OCI-LY1 (cell line): ENCODE data around the gene CLP1.
"Not testable (repeated sequence)": the region's sequence is repeated elsewhere in the genome, so short reads cannot be mapped to it uniquely, and the experiment has no call there.

Experiments used
- H2AFZ ChIP-seq: fragments of 200-600 bp; sonication (generic), shearing (Covaris generic); 2 replicates; pipeline ENCODE4 v1.6.0; 2014; ENCODE audit warnings: antibody characterized with exemption, mild to moderate bottlenecking, low read length
- H3F3A ChIP-seq: fragments of 200-600 bp; sonication (generic), shearing (Covaris generic); 2 replicates; pipeline ENCODE4 v1.6.0; 2014; ENCODE audit warnings: mild to moderate bottlenecking, antibody characterized with exemption, low read length, moderate library complexity; ENCODE audit not compliant: insufficient read depth
- H3K27ac ChIP-seq: fragments of 200-600 bp; sonication (generic); 2 replicates; pipeline ENCODE4 v1.5.1; 2014; ENCODE audit warnings: low read length, mixed run types, mild to moderate bottlenecking, low read depth; ENCODE audit not compliant: poor library complexity, severe bottlenecking
- H3K27me3 ChIP-seq: fragments of 200-600 bp; sonication (generic); 2 replicates; pipeline ENCODE4 v1.6.0; 2014; ENCODE audit warnings: antibody characterized with exemption, mild to moderate bottlenecking, low read length, moderate library complexity; ENCODE audit not compliant: insufficient read depth
- H3K36me3 ChIP-seq: fragments of 200-600 bp; sonication (generic); 2 replicates; pipeline ENCODE4 v1.6.1; 2014; ENCODE audit warnings: mild to moderate bottlenecking, antibody characterized with exemption, low read length, moderate library complexity, mixed read lengths; ENCODE audit not compliant: insufficient read depth
- H3K4me1 ChIP-seq: fragments of 200-600 bp; sonication (generic); 2 replicates; pipeline ENCODE4 v1.5.1; 2014; ENCODE audit warnings: mild to moderate bottlenecking, low read length, moderate library complexity; ENCODE audit not compliant: insufficient read depth, severe bottlenecking
- H3K4me2 ChIP-seq: fragments of 200-600 bp; sonication (generic), shearing (Covaris generic); 2 replicates; pipeline ENCODE4 v1.6.1; 2014; ENCODE audit warnings: low read length
- H3K4me3 ChIP-seq: fragments of 200-600 bp; sonication (generic); 2 replicates; pipeline ENCODE4 v1.5.1; 2014; ENCODE audit warnings: low read length, low read depth, mild to moderate bottlenecking, mixed read lengths; ENCODE audit not compliant: poor library complexity, severe bottlenecking
- H3K79me2 ChIP-seq: fragments of 200-600 bp; shearing (Covaris generic); 2 replicates; pipeline ENCODE4 v1.6.1; 2016; ENCODE audit warnings: mixed run types, low read length, mixed read lengths; ENCODE audit not compliant: insufficient read depth
- H3K9ac ChIP-seq: fragments of 200-600 bp; sonication (generic), shearing (Covaris generic); 2 replicates; pipeline ENCODE4 v1.6.1; 2014; ENCODE audit warnings: mild to moderate bottlenecking, low read length, mixed read lengths
- H3K9me2 ChIP-seq: fragments of 200-600 bp; sonication (generic), shearing (Covaris generic); 2 replicates; pipeline ENCODE4 v1.6.1; 2014; ENCODE audit warnings: low read depth, mild to moderate bottlenecking, low read length, mixed read lengths
- H3K9me3 ChIP-seq: fragments of 200-600 bp; shearing (Covaris generic); 2 replicates; pipeline ENCODE4 v1.6.1; 2014; ENCODE audit warnings: low read length, mixed read lengths
- H4K20me1 ChIP-seq: fragments of 200-600 bp; sonication (generic), shearing (Covaris generic); 2 replicates; pipeline ENCODE4 v1.6.0; 2016; ENCODE audit warnings: mild to moderate bottlenecking, low read length; ENCODE audit not compliant: insufficient read depth
- EZH2 ChIP-seq: fragments of 200-600 bp; sonication (generic), shearing (Covaris generic); IDR thresholded peaks from 2 replicates; pipeline ENCODE4 v1.8.0; 2017; ENCODE audit warnings: borderline replicate concordance, mixed run types, mild to moderate bottlenecking, antibody characterized with exemption, low read length, moderate library complexity, mixed read lengths
- TF ChIP-seq, protein P1 (sequence below): fragments of 200-600 bp; sonication (generic), shearing (Covaris generic); IDR thresholded peaks from 2 replicates; pipeline ENCODE4 v1.5.1; 2017; ENCODE audit warnings: mild to moderate bottlenecking, antibody characterized with exemption, low read length, moderate library complexity, mixed read lengths

The CLP1 gene

GRCh38 chr11:57703341-57703740 lies 45.8 kb downstream of the CLP1 start:
- H3F3A ChIP-seq: no peaks in the 10 kb centered on the region
- TF ChIP-seq, protein P1, sequence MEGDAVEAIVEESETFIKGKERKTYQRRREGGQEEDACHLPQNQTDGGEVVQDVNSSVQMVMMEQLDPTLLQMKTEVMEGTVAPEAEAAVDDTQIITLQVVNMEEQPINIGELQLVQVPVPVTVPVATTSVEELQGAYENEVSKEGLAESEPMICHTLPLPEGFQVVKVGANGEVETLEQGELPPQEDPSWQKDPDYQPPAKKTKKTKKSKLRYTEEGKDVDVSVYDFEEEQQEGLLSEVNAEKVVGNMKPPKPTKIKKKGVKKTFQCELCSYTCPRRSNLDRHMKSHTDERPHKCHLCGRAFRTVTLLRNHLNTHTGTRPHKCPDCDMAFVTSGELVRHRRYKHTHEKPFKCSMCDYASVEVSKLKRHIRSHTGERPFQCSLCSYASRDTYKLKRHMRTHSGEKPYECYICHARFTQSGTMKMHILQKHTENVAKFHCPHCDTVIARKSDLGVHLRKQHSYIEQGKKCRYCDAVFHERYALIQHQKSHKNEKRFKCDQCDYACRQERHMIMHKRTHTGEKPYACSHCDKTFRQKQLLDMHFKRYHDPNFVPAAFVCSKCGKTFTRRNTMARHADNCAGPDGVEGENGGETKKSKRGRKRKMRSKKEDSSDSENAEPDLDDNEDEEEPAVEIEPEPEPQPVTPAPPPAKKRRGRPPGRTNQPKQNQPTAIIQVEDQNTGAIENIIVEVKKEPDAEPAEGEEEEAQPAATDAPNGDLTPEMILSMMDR: no peak
- TF ChIP-seq EZH2: no peak
- H3K9me2 ChIP-seq: no peaks in the 10 kb centered on the region
- no peaks in the 10 kb centered on the region for H3K9me3 ChIP-seq
- H3K4me3 ChIP-seq: no peak overlapping the region
- peaks cover 56% of the 10 kb centered on the region for H3K36me3 ChIP-seq
- no peaks in the 10 kb centered on the region for H3K4me1 ChIP-seq
- no peaks in the 10 kb centered on the region for H3K27me3 ChIP-seq
- H3K9ac ChIP-seq: no peak overlapping the region
- H3K27ac ChIP-seq: no peak overlapping the region
- H3K79me2 ChIP-seq: no peaks in the 10 kb centered on the region
- no peak overlapping the region for H3K4me2 ChIP-seq
- H4K20me1 ChIP-seq: no peaks in the 10 kb centered on the region
- H2AFZ ChIP-seq: no peak overlapping the region

DNA sequence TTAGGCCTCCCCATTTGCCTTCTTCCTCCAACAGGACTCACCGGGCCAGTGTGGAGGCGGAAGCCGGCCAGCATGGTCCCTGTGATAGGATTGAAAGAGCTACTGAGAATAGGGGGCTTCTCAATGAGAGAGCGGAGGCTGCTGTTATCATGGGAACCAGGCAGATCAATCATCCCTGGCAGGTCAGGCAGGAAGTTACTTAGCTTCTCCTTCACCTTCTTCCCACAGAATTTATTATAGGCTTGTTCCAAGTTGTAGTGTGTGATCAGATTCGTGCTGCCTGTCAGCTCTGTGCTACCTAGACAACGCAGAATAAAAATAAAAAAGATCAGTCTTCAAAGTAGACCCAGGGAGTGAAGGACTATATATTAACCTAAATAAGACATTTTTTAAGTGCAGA lies 47.4 kb downstream of the CLP1 start:
- Histone ChIP-seq H3F3A (no peaks in the 10 kb centered on the region), H3K9ac (no peak overlapping the region), H3K9me2 (no peaks in the 10 kb centered on the region), H3K4me3 (no peak overlapping the region), H3K9me3 (no peaks in the 10 kb centered on the region), H3K79me2 (no peaks in the 10 kb centered on the region), H3K27me3 (no peaks in the 10 kb centered on the region), H4K20me1 (no peaks in the 10 kb centered on the region), H3K4me2 (no peak overlapping the region), H3K4me1 (no peaks in the 10 kb centered on the region), H3K27ac (no peak overlapping the region), H3K36me3 (peaks cover 40% of the 10 kb centered on the region), H2AFZ (no peak overlapping the region)
- no peak for TF ChIP-seq EZH2
- TF ChIP-seq, protein P1: no peak

DNA sequence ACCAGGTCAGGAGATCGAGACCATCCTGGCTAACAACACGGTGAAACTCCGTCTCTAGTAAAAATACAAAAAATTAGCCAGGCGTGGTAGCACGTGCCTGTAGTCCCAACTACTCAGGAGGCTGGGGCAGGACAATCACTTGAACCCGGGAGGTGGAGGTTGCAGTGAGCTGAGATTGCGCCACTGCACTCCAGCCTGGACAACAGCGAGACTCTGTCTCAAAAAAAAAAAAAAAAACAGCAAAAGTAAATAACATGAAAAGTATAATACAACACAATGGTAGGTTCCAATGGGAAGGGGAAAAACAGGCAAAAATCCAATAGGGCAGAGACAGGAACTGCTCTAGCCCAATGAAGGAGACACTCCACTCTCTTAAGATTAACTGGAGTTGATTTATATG lies 47.9 kb downstream of the CLP1 start:
- not testable (repeated sequence) for H3K79me2 ChIP-seq, H3K4me3 ChIP-seq, H3K4me2 ChIP-seq, H3K9me3 ChIP-seq, H4K20me1 ChIP-seq, H3K9me2 ChIP-seq, H3K9ac ChIP-seq, H3K4me1 ChIP-seq, H3K27me3 ChIP-seq, H3K27ac ChIP-seq, H2AFZ ChIP-seq, H3F3A ChIP-seq
- peaks cover 36% of the 10 kb centered on the region for H3K36me3 ChIP-seq

DNA sequence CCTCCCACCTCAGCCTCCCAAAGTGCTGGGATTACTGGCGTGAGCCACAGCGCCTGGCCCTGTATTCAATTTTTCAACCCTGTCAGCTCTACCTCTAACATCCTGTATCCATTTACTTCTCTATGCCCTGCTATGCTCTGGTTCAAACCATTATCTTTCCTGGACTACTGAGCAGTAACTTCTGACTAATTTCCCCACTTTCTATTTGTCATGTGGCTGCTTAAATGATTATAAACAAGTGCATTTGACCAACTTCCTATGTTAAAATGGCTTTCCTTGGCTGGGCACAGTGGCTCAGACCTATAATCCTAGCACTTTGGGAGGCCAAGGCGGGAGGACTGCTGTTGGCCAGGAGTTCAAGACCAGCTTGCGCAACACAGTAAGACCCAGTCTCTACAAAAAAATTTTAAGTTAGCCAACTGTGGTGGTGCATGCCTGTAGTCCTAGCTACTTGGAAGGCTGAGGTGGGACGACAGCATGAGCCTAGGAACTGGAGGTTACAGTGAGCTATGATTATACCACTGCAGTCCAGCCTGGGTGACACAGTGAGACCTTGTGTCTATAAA lies 52.3 kb downstream of the CLP1 start:
- Histone ChIP-seq H3K4me2 (no peak overlapping the region), H3K79me2 (peaks cover 25% of the 10 kb centered on the region), H3K27ac (no peak overlapping the region), H3K9me3 (no peaks in the 10 kb centered on the region), H4K20me1 (no peaks in the 10 kb centered on the region), H3F3A (no peaks in the 10 kb centered on the region; the same call in 1 of the 2 replicates), H3K4me3 (no peak overlapping the region), H3K9ac (no peak overlapping the region), H3K36me3 (peaks cover 18% of the 10 kb centered on the region), H3K27me3 (no peaks in the 10 kb centered on the region), H3K9me2 (no peaks in the 10 kb centered on the region), H2AFZ (no peak overlapping the region), H3K4me1 (peaks cover 28% of the 10 kb centered on the region)
- no peak for TF ChIP-seq EZH2
- TF ChIP-seq, protein P1: no peak
